ENCODE measurements around the gene ZNF32. TPM values are rescaled to one million over a fixed set of nuclear protein-coding genes. Genes with fewer than 3 reads are reported as not detected.

The ZNF32 gene
- total and polyA plus RNA-seq, 2 donors (not counting 1 experiment from before 2014, with no cell fraction given) = 30.6 to 60.1 TPM

DNA sequence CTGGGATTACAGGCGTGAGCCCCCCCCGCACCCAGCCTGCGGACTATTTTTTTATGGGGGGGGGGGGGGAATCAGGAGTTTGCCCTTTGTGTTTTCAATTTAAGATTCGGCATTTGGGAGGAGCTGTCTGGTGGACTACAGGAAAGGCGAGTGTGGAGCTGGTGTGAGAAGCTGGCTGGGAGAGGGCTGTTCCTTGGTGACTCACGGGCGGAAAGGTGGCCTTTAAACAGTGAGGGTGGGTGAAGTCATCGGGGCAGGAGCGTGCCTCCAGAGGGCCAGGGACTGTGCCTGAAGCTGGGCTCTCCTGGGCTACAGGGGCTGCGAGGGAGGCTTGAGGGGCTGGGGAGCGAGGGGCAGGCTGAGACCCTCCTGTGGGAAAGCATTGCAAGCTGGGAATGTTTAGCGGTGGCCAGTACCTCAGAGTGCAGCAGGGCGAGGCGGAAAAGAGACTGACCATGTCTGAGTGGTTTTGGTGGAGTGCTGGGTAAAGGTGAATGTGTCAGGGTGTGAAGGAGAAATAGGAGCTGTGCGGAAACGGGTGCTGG, 39.7 kb upstream of the ZNF32 start:
- no peak overlapping the region for H3K4me3 ChIP-seq (replicated peaks in 1 of 4; ENCODE audit: control extremely low read depth in 1 of 4, insufficient read depth in 1 of 4, low read depth in 3 of 4, low read length in 4 of 4)
- no peaks in the 10 kb centered on the region for H3K9me3 ChIP-seq (ENCODE audit: control insufficient read depth, insufficient read depth, low read depth, low read length)
- H3K27ac ChIP-seq (ENCODE audit: insufficient read depth, low read length) = no peak overlapping the region
- no peaks in the 10 kb centered on the region for H4K20me1 ChIP-seq (ENCODE audit: control insufficient read depth, extremely low read depth, insufficient read depth, low read length)
- peak in 1 of 2 donors; percentile 61 for DNase-seq (ENCODE audit: low read depth in 2 of 2)
- no peak overlapping the region for H3K9ac ChIP-seq (ENCODE audit: insufficient read depth, low read length)
- H3K27me3 ChIP-seq (ENCODE audit: control insufficient read depth, insufficient read depth, low read length) = no peaks in the 10 kb centered on the region
- peaks cover 4% of the 10 kb centered on the region for H3K4me1 ChIP-seq (ENCODE audit: control insufficient read depth, extremely low read depth, insufficient read depth, low read length)
- TF ChIP-seq EZH2 (IDR thresholded peaks at IDR 0.05; ENCODE audit: low read length, missing control alignments) (no peak), CTCF (conservative IDR thresholded peaks at IDR 0.05 in 1 of 2, IDR thresholded peaks at IDR 0.05 in 1 of 2; ENCODE audit: low read depth in 1 of 2, low read length in 2 of 2) (no peak)
- no peaks in the 10 kb centered on the region for H3K79me2 ChIP-seq (ENCODE audit: control insufficient read depth, insufficient read depth, low read length)
- H3K36me3 ChIP-seq (ENCODE audit: control insufficient read depth, insufficient read depth, low read length) = no peaks in the 10 kb centered on the region
- no peak overlapping the region for H2AFZ ChIP-seq (ENCODE audit: low read length)
- no peak overlapping the region for H3K4me2 ChIP-seq (ENCODE audit: extremely low read depth, insufficient read depth, low read length)

GRCh38 chr10:43687373-43687772, 38.7 kb upstream of the ZNF32 start:
- Histone ChIP-seq H3K36me3 (ENCODE audit: control insufficient read depth, insufficient read depth, low read length) (no peaks in the 10 kb centered on the region), H3K27me3 (ENCODE audit: control insufficient read depth, insufficient read depth, low read length) (no peaks in the 10 kb centered on the region), H3K27ac (ENCODE audit: insufficient read depth, low read length) (no peak overlapping the region), H3K9ac (ENCODE audit: insufficient read depth, low read length) (no peak overlapping the region), H3K4me1 (ENCODE audit: control insufficient read depth, extremely low read depth, insufficient read depth, low read length) (peaks cover 4% of the 10 kb centered on the region), H2AFZ (ENCODE audit: low read length) (no peak overlapping the region), H3K9me3 (ENCODE audit: control insufficient read depth, insufficient read depth, low read depth, low read length) (no peaks in the 10 kb centered on the region), H3K4me2 (ENCODE audit: extremely low read depth, insufficient read depth, low read length) (no peak overlapping the region), H4K20me1 (ENCODE audit: control insufficient read depth, extremely low read depth, insufficient read depth, low read length) (no peaks in the 10 kb centered on the region), H3K4me3 (replicated peaks in 1 of 4; ENCODE audit: control extremely low read depth in 1 of 4, insufficient read depth in 1 of 4, low read depth in 3 of 4, low read length in 4 of 4) (no peak overlapping the region), H3K79me2 (ENCODE audit: control insufficient read depth, insufficient read depth, low read length) (no peaks in the 10 kb centered on the region)
- TF ChIP-seq EZH2 (IDR thresholded peaks at IDR 0.05; ENCODE audit: low read length, missing control alignments) (no peak), CTCF (conservative IDR thresholded peaks at IDR 0.05 in 1 of 2, IDR thresholded peaks at IDR 0.05 in 1 of 2; ENCODE audit: low read depth in 1 of 2, low read length in 2 of 2) (no peak)
- no peak for DNase-seq (ENCODE audit: low read depth in 2 of 2)

GRCh38 chr10:43686414-43686813, 37.7 kb upstream of the ZNF32 start:
- Histone ChIP-seq H3K9ac (ENCODE audit: insufficient read depth, low read length) (no peak overlapping the region), H3K36me3 (ENCODE audit: control insufficient read depth, insufficient read depth, low read length) (no peaks in the 10 kb centered on the region), H3K9me3 (ENCODE audit: control insufficient read depth, insufficient read depth, low read depth, low read length) (no peaks in the 10 kb centered on the region)

More at GRCh38 chr10:43686414-43686813, 37.7 kb upstream of the ZNF32 start:
- H3K27ac ChIP-seq (ENCODE audit: insufficient read depth, low read length) = no peak overlapping the region
- H3K4me2 ChIP-seq (ENCODE audit: extremely low read depth, insufficient read depth, low read length) = no peak overlapping the region
- H2AFZ ChIP-seq (ENCODE audit: low read length) = no peak overlapping the region
- H4K20me1 ChIP-seq (ENCODE audit: control insufficient read depth, extremely low read depth, insufficient read depth, low read length) = no peaks in the 10 kb centered on the region
- DNase-seq (ENCODE audit: low read depth in 2 of 2) = no peak
- no peaks in the 10 kb centered on the region for H3K79me2 ChIP-seq (ENCODE audit: control insufficient read depth, insufficient read depth, low read length)
- TF ChIP-seq CTCF (conservative IDR thresholded peaks at IDR 0.05 in 1 of 2, IDR thresholded peaks at IDR 0.05 in 1 of 2; ENCODE audit: low read depth in 1 of 2, low read length in 2 of 2) (peak in 1 of 2 donors; percentile 16), EZH2 (IDR thresholded peaks at IDR 0.05; ENCODE audit: low read length, missing control alignments) (no peak)
- H3K4me3 ChIP-seq (replicated peaks in 1 of 4; ENCODE audit: control extremely low read depth in 1 of 4, insufficient read depth in 1 of 4, low read depth in 3 of 4, low read length in 4 of 4) = no peak overlapping the region
- no peaks in the 10 kb centered on the region for H3K4me1 ChIP-seq (ENCODE audit: control insufficient read depth, extremely low read depth, insufficient read depth, low read length)
- H3K27me3 ChIP-seq (ENCODE audit: control insufficient read depth, insufficient read depth, low read length) = no peaks in the 10 kb centered on the region
